DMS79 treated with DMSO at 0.1 percent for 48 hours (cell line): Measurements from ENCODE around the gene GALNT17.

Source experiments
- DNase-seq: peaks from one replicate; lab custom pipeline; 2025; lab: John Stamatoyannopoulos, UW

The GALNT17 gene

GRCh38 chr7:71285571-71286145, 153.7 kb downstream of the GALNT17 start:
- DNase-seq: no peak

GRCh38 chr7:71286336-71286735, 154.4 kb downstream of the GALNT17 start:
- no peak for DNase-seq

- DNase-seq: no peak
Measured at GRCh38 chr7:71286924-71287323, 155.0 kb downstream of the GALNT17 start.

GRCh38 chr7:71290452-71290851, 158.5 kb downstream of the GALNT17 start:
- no peak for DNase-seq

GRCh38 chr7:71298378-71298777, 166.4 kb downstream of the GALNT17 start:
- no peak for DNase-seq

- no peak for DNase-seq
Measured at GRCh38 chr7:71300086-71300485, 168.1 kb downstream of the GALNT17 start.

DNA sequence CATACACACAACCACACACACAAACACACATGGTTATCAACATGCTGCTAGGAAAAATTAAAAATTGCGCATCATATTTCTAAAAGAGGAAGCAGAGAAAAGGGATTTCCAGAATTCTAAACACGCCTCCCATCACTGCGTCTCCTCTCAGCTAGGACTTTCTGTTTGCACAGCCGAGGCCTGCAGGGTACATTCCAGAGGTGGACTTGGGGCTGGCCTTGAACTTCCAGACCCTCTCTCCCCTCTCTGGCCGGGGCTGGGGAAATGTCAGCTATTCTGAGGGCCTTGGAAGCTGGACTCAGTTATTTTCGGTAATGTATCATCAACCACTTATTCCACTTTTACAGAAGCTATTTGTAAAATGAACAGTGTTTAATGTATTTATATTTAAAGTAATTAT, 168.7 kb downstream of the GALNT17 start:
- DNase-seq: no peak

- no peak for DNase-seq
Measured at GRCh38 chr7:71301167-71301566, 169.2 kb downstream of the GALNT17 start.

DNA sequence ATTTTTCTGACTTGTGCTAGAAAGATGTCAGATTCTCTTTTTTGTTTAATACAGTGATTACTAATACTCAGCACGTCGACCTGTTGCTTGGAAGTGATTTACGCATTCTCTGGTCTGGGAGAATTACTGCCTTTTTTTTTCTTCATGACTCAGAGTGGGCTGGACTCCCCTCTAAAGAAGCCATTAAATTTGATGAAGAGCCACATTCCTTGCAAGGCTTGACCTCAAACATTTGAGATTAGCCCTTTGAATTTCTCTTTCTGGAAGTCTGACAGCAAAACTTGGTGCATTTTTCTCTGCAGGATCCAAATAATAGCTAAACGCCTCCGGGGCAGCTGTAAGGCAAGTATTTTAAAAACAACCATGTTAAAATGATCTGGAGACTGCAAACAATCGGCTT, 171.6 kb downstream of the GALNT17 start:
- no peak for DNase-seq

GRCh38 chr7:71308096-71308495, 176.2 kb downstream of the GALNT17 start:
- DNase-seq: no peak

GRCh38 chr7:71311576-71311975, 179.6 kb downstream of the GALNT17 start:
- DNase-seq: no peak

DNA sequence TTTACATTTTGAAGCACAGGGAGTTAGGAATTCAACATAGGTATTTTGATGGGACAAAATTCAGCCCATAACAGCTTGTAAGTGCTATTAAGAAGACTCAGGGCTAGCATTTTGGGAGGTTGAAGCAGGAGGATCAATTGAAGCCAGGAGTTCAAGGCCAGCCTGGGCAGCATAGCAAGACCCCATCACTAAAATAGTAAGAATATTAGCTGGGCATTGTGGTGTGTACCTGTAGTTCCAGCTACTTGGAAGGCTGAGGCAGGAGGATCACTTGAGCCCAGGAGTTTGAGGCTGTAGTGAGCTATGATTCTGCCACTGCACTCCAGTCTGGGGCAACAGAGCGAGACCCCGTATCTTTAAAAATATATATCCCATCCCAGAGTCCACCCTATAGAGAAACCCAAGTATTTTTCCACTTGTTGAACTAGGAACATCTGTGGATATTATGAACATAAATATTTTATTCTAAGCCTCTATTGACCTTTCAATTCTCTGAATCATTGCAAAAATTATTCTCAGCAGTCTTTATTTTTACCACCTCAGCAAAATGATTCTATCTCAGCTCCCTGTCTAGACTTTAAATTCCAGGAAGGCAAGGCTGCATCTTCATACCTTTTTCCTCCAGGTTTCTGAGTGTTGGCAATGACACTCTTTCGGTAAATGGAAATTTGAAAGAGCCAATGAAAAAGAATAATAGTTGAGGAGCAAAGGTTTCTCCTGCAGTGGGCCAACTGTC, 181.0 kb downstream of the GALNT17 start:
- DNase-seq: no peak

GRCh38 chr7:71313553-71313952, 181.6 kb downstream of the GALNT17 start:
- DNase-seq: no peak

GRCh38 chr7:71320916-71321315, 189.0 kb downstream of the GALNT17 start:
- no peak for DNase-seq

GRCh38 chr7:71322201-71322600, 190.3 kb downstream of the GALNT17 start:
- no peak for DNase-seq

DNA sequence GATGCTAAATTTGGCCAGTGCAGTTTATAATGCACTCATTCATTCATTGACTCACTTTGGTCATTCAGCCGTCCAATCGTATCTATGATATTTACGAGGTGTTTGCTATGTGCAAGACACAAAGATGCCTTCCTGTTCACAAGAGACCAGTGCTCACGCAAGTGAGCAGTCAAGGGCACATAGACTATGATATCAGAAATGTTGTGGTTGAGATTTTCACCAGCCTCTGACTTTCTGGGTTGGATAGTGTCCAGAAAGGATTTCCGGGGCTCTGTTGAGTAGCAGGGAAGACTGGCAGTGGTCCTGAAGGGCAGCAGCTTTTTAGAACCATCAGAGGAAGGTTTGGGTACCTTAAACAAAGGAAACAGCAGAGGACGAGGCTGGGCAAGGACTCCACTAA, 191.8 kb downstream of the GALNT17 start:
- DNase-seq: no peak

- DNase-seq: no peak
Measured at GRCh38 chr7:71325151-71325550, 193.2 kb downstream of the GALNT17 start.

DNA sequence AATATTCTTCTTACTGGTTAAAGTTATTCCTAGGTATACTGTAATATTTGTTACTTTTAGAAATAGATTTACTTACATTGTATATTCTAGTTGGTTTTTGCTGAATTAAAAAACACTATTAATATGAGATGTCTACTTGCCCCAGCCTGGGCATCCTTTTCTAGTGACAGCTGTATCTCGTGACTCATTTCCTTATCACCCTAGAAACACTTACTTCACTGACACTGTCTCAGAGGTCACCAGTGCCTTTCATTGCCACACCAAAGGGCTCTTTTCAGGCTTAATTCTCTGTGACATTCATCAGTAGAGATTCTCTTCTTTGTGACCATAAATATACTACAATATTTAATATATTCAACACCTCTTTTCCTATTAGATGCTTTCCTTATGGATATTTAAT, 194.7 kb downstream of the GALNT17 start:
- no peak for DNase-seq

DNA sequence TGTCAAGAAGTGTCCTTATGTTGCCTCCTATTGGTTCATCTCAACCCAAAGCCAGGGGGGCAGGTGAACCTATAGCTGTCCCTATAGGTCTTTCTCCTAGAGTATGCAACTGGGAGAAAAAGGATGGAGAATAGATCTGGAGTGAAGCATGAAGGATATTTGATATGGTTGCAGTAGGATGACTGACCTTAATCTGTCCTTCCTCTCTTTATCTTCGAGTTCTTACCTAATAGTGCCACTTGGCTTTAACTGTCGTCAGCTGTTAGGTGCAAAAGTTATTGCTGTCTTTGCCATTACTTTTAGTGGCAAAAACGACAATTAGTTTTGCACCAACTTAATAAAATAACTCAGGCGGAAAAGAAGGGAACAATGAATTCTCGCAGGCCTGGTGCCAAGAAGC, 196.0 kb downstream of the GALNT17 start:
- DNase-seq: no peak

DNA sequence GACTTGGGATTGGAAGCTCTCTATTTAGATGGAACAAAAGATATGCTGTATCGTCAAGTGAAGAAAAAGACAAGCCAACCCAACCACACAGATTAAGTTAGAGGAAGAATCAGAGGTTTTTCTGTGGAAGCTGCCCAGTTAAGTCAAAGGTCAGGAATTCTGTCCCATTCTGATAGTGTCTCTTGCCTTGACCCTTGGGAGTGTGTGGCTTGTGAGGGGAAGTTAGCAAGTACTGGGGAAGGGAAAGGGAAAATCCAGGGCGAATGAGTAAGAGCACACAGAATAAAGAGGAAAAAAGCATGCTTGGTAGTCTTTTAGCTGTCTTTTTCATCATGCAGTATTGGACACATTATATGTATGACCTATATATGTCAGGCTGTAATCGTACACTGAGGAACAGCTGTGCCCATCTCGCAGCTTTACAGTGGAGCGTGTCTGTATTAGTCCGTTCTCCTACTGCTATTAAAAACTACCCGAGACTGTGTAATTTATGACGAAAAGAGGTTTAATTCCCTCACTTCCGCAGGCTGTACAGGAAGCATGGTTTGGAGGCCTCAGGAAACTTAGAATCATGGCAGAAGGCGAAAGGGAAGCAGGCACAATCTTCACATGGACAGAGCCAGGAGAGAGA, 197.2 kb downstream of the GALNT17 start:
- DNase-seq: no peak

- no peak for DNase-seq
Measured at GRCh38 chr7:71332207-71332606, 200.3 kb downstream of the GALNT17 start.

DNA sequence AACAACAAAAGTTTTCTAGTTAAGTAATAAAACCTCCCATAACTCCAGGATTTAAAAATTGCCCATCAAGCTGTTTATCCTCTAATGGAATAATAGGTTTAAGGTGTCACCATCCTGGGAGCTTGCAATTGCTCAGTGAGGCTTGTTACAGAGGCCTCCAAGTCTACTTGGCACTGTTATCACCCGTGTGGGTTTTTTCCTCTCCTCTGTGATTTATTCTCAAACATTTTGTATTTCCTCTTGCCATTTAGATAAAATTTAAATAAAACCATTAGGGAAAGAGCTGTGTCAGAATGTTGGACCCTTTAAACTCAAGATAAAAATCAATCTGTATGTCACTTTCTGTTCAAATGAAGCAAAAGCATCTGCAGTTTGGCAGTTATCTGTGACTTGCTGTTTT, 202.6 kb downstream of the GALNT17 start:
- no peak for DNase-seq

DNA sequence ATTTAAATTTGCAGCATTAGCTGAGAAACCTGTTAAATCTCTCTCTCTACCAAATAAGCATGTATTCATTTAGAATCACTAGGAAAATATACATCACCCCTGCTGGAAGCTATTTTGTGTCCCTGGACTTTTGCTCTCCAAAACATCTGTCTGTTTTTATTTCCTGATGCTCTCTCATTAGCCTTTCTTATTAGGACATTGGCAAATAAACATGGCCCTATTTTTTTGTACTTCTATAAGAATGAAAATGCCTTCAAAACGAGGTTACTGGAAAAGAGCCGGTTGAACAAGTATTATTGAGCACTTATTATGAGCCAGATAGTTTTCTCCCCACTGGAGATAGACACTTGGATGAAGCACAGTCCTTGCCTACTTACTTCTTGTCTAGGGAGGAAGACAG, 206.9 kb downstream of the GALNT17 start:
- no peak for DNase-seq

GRCh38 chr7:71339924-71340323, 208.0 kb downstream of the GALNT17 start:
- no peak for DNase-seq
